ENCODE results near the gene MRPL52.

DNA sequence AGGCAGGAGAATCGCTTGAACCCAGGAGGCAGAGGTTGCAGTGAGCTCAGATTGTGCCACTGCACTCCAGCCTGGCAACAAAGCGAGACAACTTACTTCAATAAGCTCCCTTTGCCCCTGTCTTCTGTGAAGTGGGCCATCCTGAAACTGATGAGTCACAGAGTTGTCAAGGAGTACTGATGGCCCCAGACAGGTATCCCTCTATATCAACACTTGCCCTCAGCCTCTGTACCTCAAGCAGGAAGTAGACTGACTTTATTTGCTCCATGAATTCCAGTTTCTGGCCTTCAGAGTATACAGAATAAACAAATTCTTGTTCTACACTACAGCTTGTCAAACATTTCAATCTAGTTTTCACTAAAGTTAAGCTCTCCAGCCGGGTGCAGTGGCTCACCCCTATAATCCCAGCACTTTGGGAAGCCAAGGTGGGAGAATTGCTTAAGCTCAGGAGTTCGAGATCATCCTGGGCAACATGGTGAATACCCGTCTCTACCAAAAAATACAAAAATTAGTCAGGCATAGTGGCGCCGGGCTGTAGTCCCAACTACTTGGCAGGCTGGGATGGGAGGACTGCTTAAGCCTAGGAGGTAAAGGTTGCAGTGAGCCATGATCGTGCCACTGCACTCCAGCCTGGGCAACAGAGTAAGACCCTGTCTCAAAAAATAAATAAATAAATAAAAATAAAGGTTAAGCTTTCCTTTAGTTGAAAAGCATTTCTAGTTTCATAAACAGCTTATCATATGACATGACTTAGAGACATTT lies 25.5 kb downstream of the MRPL52 start:
- TF ChIP-seq, protein P1, sequence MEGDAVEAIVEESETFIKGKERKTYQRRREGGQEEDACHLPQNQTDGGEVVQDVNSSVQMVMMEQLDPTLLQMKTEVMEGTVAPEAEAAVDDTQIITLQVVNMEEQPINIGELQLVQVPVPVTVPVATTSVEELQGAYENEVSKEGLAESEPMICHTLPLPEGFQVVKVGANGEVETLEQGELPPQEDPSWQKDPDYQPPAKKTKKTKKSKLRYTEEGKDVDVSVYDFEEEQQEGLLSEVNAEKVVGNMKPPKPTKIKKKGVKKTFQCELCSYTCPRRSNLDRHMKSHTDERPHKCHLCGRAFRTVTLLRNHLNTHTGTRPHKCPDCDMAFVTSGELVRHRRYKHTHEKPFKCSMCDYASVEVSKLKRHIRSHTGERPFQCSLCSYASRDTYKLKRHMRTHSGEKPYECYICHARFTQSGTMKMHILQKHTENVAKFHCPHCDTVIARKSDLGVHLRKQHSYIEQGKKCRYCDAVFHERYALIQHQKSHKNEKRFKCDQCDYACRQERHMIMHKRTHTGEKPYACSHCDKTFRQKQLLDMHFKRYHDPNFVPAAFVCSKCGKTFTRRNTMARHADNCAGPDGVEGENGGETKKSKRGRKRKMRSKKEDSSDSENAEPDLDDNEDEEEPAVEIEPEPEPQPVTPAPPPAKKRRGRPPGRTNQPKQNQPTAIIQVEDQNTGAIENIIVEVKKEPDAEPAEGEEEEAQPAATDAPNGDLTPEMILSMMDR (IDR thresholded peaks at IDR 0.05; ENCODE audit: borderline replicate concordance, extremely low read depth, low read length, poor library complexity, severe bottlenecking) = no peak
- TF ChIP-seq EZH2 (IDR thresholded peaks at IDR 0.05; ENCODE audit: borderline replicate concordance, low read depth, low read length, severe bottlenecking) = no peak
